Effector CD8-positive, alpha-beta T cell (primary cell): ENCODE data around the gene SEZ6L2.
"Not testable (repeated sequence)": the region's sequence is repeated elsewhere in the genome, so short reads cannot be mapped to it uniquely, and the experiment has no call there.

ENCODE experiments used
- DNase-seq: peaks from one replicate; lab custom pipeline; 2025; lab: John Stamatoyannopoulos, UW

Gene SEZ6L2

GRCh38 chr16:29910819-29911675 is 11.7 kb upstream of the SEZ6L2 start:
- no peak for DNase-seq

GRCh38 chr16:29909851-29910250 is 10.5 kb upstream of the SEZ6L2 start:
- DNase-seq: not testable (repeated sequence)

GRCh38 chr16:29909391-29909790 is 10.0 kb upstream of the SEZ6L2 start:
- DNase-seq: no peak

GRCh38 chr16:29908719-29909220 is 9.4 kb upstream of the SEZ6L2 start:
- DNase-seq: no peak

- no peak for DNase-seq
Measured at GRCh38 chr16:29907973-29908372, 8.6 kb upstream of the SEZ6L2 start.

- DNase-seq: no peak
Measured at GRCh38 chr16:29906520-29907244, 7.3 kb upstream of the SEZ6L2 start.

GRCh38 chr16:29905668-29906067 is 6.3 kb upstream of the SEZ6L2 start:
- no peak for DNase-seq

GRCh38 chr16:29904947-29905346 is 5.6 kb upstream of the SEZ6L2 start:
- no peak for DNase-seq

- DNase-seq: no peak
Measured at GRCh38 chr16:29903590-29903989, 4.2 kb upstream of the SEZ6L2 start.

GRCh38 chr16:29901607-29901945 is 2.2 kb upstream of the SEZ6L2 start:
- DNase-seq: no peak

- no peak for DNase-seq
Measured at GRCh38 chr16:29900888-29901606, 1.7 kb upstream of the SEZ6L2 start.

GRCh38 chr16:29900102-29900887 is 945 bp upstream of the SEZ6L2 start, which contains the start of gene ASPHD1:
Gene ASPHD1, plus strand, starts transcription at chr16:29900488. Its CDS starts 484 bp downstream, at chr16:29900972.
- peak; percentile 67 for DNase-seq

- no peak for DNase-seq
Measured at GRCh38 chr16:29898804-29899515, 390 bp downstream of the SEZ6L2 start.

- DNase-seq: no peak
Measured at GRCh38 chr16:29898135-29898803, 1.1 kb downstream of the SEZ6L2 start.

- DNase-seq: no peak
Measured at GRCh38 chr16:29897333-29897732, 2.0 kb downstream of the SEZ6L2 start.

- no peak for DNase-seq
Measured at GRCh38 chr16:29896841-29897240, 2.5 kb downstream of the SEZ6L2 start.

- no peak for DNase-seq
Measured at GRCh38 chr16:29894352-29894751, 5.0 kb downstream of the SEZ6L2 start.

GRCh38 chr16:29893553-29893952 is 5.8 kb downstream of the SEZ6L2 start:
- no peak for DNase-seq

GRCh38 chr16:29892458-29892813 is 6.9 kb downstream of the SEZ6L2 start:
- no peak for DNase-seq
